ENCODE results near the gene FADS3.

The FADS3 gene

GRCh38 chr11:61840371-61840770, 51.0 kb downstream of the FADS3 start:
- DNase-seq, result no peak

GRCh38 chr11:61839742-61840141, 51.6 kb downstream of the FADS3 start:
- DNase-seq, result no peak

DNA sequence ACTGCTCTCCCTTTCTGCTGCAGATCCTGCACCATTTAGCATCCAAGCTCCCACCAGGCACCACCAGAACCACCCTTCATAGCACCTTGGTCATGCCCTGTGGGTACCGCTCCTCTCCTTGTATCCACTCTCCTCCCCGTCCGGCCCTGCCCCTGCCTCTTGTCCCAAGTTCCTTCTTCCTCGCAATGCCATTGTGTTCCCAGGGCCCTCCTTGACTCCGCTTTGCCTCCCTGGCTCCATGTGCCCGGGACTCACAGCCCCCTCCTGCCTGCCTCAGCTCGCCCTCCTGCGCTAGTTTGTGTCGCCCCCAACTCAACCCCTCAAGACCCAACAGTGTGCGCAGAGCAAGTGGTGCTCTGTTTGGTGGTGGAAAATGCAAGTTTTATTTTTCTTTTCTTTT, 52.4 kb downstream of the FADS3 start:
- DNase-seq, result no peak

DNA sequence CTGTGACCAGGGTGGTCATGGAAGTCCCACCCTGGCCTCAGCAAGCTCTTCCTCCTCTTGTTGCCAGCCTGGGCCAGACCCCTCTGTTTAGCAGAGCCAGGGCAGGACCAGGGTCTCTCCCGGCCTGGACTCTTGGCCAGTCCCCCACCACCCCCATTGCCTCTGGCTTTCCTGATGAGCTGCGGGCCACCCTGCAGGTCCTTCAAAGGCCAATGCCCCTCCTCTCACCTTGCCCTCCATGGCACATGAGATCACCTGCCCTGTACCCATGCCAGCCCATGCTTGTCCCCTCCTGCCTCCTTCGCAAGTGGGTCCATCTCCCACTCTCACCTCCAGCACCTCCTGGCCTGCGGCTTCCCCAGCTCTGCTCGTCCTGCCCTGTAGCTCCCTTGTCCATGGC, 52.8 kb downstream of the FADS3 start:
- DNase-seq, result no peak

DNA sequence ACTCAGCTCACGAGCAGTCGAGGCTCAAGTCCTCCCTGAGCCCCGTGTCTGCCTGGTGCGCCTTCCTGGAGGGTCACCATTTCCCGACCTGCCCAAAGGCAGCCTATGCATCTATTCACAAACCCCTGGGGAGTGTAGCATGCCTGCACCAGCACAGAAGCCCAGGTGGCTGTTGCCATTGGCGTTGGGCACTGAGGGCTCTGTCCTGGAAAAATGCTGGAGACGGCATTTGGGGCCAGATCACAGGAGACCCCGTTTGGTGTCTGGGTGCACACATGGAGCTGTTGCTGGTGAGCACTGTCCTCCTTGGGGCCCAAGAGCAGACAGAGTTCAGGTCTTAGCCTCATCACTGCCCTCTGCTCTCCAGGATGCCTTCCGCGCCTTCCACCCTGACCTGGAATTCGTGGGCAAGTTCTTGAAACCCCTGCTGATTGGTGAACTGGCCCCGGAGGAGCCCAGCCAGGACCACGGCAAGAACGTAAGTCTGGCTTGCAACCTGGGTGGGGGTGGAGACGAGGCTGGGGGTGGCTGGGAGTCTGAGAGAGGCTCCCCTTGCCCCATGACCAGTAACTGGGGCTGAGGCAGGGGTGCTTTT, 53.8 kb downstream of the FADS3 start:
- no peak for DNase-seq

DNA sequence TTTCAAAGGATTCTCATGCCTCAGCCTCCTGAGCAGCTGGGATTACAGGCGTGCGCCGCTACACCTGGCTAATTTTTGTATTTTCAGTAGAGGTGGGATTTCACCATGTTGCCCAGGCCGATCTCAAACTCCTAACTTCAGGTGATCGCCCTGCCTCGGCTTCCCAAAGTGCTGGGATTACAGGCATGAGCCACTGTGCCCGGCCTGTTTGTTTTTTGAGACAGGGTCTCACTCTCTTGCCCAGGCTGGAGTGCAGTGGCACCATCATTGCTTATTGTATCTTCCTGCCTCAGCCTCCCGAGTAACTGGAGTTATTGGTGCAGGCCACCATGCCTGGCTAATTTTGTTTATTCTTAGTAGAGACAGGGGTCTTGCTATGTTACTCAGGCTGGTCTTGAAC, 55.2 kb downstream of the FADS3 start:
- DNase-seq, result no peak

DNA sequence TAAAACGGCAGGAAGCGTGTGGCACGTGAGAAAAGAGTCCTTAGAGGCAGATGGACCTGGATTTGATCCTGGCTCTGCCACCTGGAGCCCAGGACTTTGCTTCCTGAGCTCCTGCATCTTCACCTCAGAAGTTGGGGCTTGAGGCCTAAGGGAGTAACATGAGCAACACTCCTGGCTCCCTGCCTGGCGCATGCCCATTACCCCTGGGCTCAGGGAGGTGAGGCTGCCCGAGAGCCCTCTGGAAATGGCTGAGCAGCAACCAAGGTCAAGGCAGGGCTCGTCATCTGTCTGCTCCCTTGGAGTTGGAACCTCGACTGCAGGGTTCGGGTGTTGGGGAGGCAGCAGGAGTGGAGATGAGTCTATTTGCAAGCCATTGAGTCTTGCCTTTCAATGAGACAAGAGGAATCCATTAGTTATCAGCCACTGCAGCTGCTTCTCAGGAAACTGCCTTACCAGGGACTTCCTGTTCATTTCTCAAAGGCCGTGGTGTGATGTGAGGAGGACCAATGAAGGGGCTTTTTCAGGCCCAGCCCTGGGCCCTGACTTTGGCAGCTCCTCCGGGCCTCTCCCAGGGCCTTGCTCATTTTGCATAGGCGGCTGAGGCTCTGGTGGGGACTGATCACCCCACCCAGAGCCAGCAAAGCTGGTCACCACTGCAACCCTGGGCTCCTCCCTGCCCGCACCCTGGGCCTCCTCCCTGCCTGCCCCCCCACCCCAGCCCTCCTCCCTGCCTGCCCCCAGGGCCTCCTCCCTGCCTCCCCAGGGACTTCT, 56.9 kb downstream of the FADS3 start:
- peak in 29 of 56 donors; percentile 12 to 58 (median 41) for DNase-seq

DNA sequence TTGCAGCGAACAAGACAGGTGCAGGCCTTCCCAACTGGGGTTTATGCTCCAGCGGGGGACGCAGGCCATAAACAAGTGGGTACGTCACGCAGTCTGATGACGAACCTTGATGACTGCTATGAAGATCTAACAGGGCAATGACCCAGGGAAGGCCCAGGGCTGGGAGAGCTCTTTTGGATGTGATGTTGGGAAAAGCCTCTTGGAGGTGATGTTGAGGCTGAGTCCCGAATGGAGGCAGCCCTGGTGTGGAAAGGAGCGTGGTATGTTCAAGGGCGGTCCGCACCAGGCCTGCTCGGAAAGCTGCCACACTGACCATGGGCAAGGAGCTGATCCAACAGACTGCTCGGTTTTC, 57.4 kb downstream of the FADS3 start:
- no peak for DNase-seq

- DNase-seq, result peak in 5 of 56 donors; percentile 7 to 28 (median 18)
Measured at GRCh38 chr11:61833471-61833870, 57.9 kb downstream of the FADS3 start.

DNA sequence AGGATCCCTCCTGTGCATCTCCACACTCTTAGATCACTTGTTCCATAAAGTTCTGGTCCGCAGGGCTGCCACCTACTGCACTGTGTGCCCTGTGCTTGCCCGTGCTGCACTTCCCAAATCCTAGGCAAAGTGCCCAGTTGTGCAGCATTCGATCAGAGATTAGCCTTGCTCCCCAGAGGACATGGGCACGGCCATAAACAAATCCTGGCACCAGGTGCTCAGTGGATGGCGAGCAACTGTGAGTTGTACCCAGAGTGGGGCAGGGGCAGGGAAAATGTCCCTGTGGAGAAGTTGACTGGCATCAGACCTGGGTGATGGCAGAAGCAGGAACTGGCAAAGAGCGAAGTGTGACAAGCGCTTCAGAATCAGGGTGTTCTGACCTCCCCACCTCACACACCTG, 58.6 kb downstream of the FADS3 start:
- no peak for DNase-seq

- DNase-seq, result no peak
Measured at GRCh38 chr11:61832207-61832606, 59.1 kb downstream of the FADS3 start.

- peak in 1 of 56 donors; percentile 2 for DNase-seq
Measured at GRCh38 chr11:61830237-61831105, 60.9 kb downstream of the FADS3 start.

DNA sequence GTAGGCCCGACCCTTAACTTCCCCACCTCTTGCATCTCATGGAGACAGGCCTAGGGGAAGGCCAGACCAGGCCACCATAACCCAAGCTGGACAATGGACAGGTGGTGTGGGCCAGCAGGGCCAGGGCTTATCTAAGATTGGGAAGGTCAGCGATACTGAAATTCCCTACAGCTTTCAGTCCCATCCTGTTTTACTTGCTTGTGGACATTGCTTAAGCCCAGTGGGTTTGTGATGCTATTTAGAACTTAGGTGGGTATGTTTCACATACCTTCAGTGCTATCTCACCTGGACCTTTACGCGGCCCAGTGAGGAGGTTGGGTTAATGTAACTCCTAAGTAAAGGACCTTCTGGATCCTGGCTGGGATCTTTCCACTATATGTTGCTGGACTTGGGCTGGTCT, 61.5 kb downstream of the FADS3 start:
- DNase-seq, result no peak

- DNase-seq, result peak in 31 of 56 donors; percentile 14 to 66 (median 42)
Measured at GRCh38 chr11:61828629-61829407, 62.5 kb downstream of the FADS3 start.

GRCh38 chr11:61828379-61828628, 63.0 kb downstream of the FADS3 start:
- DNase-seq, result no peak

DNA sequence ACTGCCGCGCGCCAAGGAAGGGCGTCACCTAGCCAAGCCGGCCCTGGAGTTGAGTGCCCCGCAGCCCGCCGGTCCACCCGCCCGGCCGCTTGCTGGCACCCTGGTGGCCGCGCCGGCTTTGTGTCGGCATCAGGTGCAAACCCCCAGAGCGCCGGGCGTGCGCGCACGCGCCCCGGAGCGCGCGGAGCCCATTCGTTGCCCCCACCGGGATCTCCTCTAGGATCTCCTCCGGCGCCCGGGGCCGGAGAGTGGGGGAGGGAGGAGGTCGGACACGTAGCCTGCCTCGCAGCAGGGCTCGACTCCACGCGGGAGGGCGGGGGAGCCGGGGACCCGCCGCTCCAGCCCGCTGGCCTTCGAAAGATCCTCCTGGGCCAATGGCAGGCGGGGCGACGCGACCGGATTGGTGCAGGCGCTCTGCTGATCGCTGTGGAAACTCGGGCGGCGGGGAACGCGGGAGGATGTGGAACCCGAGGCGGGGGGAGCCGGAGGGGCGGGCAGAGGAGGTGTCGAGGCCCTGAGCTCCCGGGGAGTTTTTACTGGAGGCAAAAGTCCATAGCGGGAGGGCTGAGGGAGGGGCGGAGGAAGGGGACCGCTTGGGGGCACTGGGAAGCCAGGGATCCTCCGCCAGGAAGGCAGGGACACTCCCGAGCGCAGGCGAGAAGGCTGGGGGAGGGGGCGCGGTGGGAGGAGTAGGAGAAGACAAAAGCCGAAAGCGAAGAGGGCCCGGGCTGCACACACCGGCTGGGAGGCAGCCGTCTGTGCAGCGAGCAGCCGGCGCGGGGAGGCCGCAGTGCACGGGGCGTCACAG, 63.6 kb downstream of the FADS3 start, which contains the start of gene FADS2:
Gene FADS2, plus strand, starts transcription at position 730 of the 808 bp plus-strand sequence. CDS start 91 bp downstream, outside the sequence.
- DNase-seq, result peak; percentile 50 to 98 (median 92)

- DNase-seq, result peak in 11 of 56 donors; percentile 35 to 72 (median 52)
Measured at GRCh38 chr11:61826930-61827570, 64.3 kb downstream of the FADS3 start.

All from amygdala (tissue), 56 donors.